ENCODE measurements around the gene PIK3R6. TPM values are rescaled to one million over a fixed set of nuclear protein-coding genes. Genes with fewer than 3 reads are reported as not detected.

PIK3R6 gene
- 1 to 10 TPM in 3 of 4 donors, under 1 TPM in 1; 0.30 to 5.1 (median 1.5) TPM for total RNA-seq

GRCh38 chr17:8867361-8867981, at the start of gene PIK3R6:
Gene PIK3R6, minus strand, starts transcription at chr17:8867674. Its CDS starts 17,880 bp downstream, at chr17:8849794.
- H3K4me3 ChIP-seq, result no peak within 1 kb of the TSS
- no peaks in the 10 kb centered on the region for H3K4me1 ChIP-seq
- no peaks in the 10 kb centered on the region for H3K36me3 ChIP-seq
- no peaks in the 10 kb centered on the region for H3K9me3 ChIP-seq
- no peak within 1 kb of the TSS for H3K27ac ChIP-seq
- peak in 1 of 2 donors; percentile 60 for DNase-seq (ENCODE audit: low spot score in 2 of 2)
- TF ChIP-seq POLR2AphosphoS5 (IDR thresholded peaks at IDR 0.05) (no peak), EP300 (IDR thresholded peaks at IDR 0.05) (no peak), CTCF (IDR thresholded peaks at IDR 0.05) (no peak), POLR2A (IDR thresholded peaks at IDR 0.05) (no peak)
- 68% methylated on average over 10 of the region's 12 CpGs for WGBS
- H3K27me3 ChIP-seq, result peaks cover 6% of the 10 kb centered on the region

- Histone ChIP-seq H3K27me3 (peaks cover 15% of the 10 kb centered on the region), H3K27ac (no peak overlapping the region), H3K4me3 (no peak overlapping the region), H3K4me1 (no peaks in the 10 kb centered on the region), H3K36me3 (no peaks in the 10 kb centered on the region), H3K9me3 (no peaks in the 10 kb centered on the region)
- no peak for TF ChIP-seq EP300 (IDR thresholded peaks at IDR 0.05)
- TF ChIP-seq POLR2AphosphoS5 (IDR thresholded peaks at IDR 0.05), result no peak
- TF ChIP-seq CTCF (IDR thresholded peaks at IDR 0.05), result no peak
- no peak for TF ChIP-seq POLR2A (IDR thresholded peaks at IDR 0.05)
- DNase-seq (ENCODE audit: low spot score in 2 of 2), result no peak
- WGBS, result 88% methylated on average over 1 of the region's 7 CpGs
Measured at GRCh38 chr17:8916466-8916865, 49.0 kb upstream of the PIK3R6 start.

- Histone ChIP-seq H3K36me3 (no peaks in the 10 kb centered on the region), H3K4me1 (no peaks in the 10 kb centered on the region), H3K27me3 (peaks cover 20% of the 10 kb centered on the region), H3K27ac (no peak overlapping the region), H3K4me3 (no peak overlapping the region), H3K9me3 (no peaks in the 10 kb centered on the region)
- DNase-seq (ENCODE audit: low spot score in 2 of 2), result no peak
- TF ChIP-seq POLR2A (IDR thresholded peaks at IDR 0.05), result no peak
- TF ChIP-seq EP300 (IDR thresholded peaks at IDR 0.05), result no peak
- no peak for TF ChIP-seq POLR2AphosphoS5 (IDR thresholded peaks at IDR 0.05)
- no peak for TF ChIP-seq CTCF (IDR thresholded peaks at IDR 0.05)
- 83% methylated on average over 8 of the region's 8 CpGs for WGBS
Measured at GRCh38 chr17:8914554-8914953, 47.1 kb upstream of the PIK3R6 start.

- no peaks in the 10 kb centered on the region for H3K4me1 ChIP-seq
- no peaks in the 10 kb centered on the region for H3K36me3 ChIP-seq
- H3K9me3 ChIP-seq, result no peaks in the 10 kb centered on the region
- TF ChIP-seq EP300 (IDR thresholded peaks at IDR 0.05) (no peak), POLR2AphosphoS5 (IDR thresholded peaks at IDR 0.05) (no peak), CTCF (IDR thresholded peaks at IDR 0.05) (no peak), POLR2A (IDR thresholded peaks at IDR 0.05) (no peak)
- no peak overlapping the region for H3K27ac ChIP-seq
- DNase-seq (ENCODE audit: low spot score in 2 of 2), result no peak
- 82% methylated on average over 4 of the region's 4 CpGs for WGBS
- no peak overlapping the region for H3K4me3 ChIP-seq
- peaks cover 20% of the 10 kb centered on the region for H3K27me3 ChIP-seq
Measured at GRCh38 chr17:8913879-8914278, 46.4 kb upstream of the PIK3R6 start.

GRCh38 chr17:8913091-8913490, 45.6 kb upstream of the PIK3R6 start:
- no peaks in the 10 kb centered on the region for H3K4me1 ChIP-seq
- WGBS, result 82% methylated on average over 6 of the region's 6 CpGs
- H3K9me3 ChIP-seq, result no peaks in the 10 kb centered on the region
- no peak for TF ChIP-seq CTCF (IDR thresholded peaks at IDR 0.05)
- TF ChIP-seq POLR2A (IDR thresholded peaks at IDR 0.05), result no peak
- no peak for TF ChIP-seq POLR2AphosphoS5 (IDR thresholded peaks at IDR 0.05)
- TF ChIP-seq EP300 (IDR thresholded peaks at IDR 0.05), result no peak
- H3K36me3 ChIP-seq, result no peaks in the 10 kb centered on the region
- no peak overlapping the region for H3K4me3 ChIP-seq
- H3K27ac ChIP-seq, result no peak overlapping the region
- DNase-seq (ENCODE audit: low spot score in 2 of 2), result no peak
- peaks cover 20% of the 10 kb centered on the region for H3K27me3 ChIP-seq
